ENCODE results near the gene APBA1. TPM values are rescaled to one million over a fixed set of nuclear protein-coding genes. Genes with fewer than 3 reads are reported as not detected.

The APBA1 gene
- total RNA-seq, 1 experiment from 2014 or later: 1.8 TPM

- Histone ChIP-seq H4K91ac (ENCODE audit: insufficient read length, low read depth, low read length) (no peak overlapping the region), H3K4me1 (ENCODE audit: insufficient read depth, low read length) (no peaks in the 10 kb centered on the region; the same call in 1 of the 2 replicates), H3K14ac (ENCODE audit: insufficient read depth, low read length) (no peak overlapping the region), H3K9ac (ENCODE audit: extremely low read depth, insufficient read length, low read length) (no peak overlapping the region), H3K27me3 (ENCODE audit: insufficient read depth, low read length) (peaks cover 30% of the 10 kb centered on the region), H2AFZ (ENCODE audit: low read length) (no peak overlapping the region), H4K8ac (replicated peaks; ENCODE audit: insufficient read length, low read depth, low read length) (no peak overlapping the region), H3K9me3 (ENCODE audit: control insufficient read depth, low read depth, low read length) (no peaks in the 10 kb centered on the region), H4K20me1 (ENCODE audit: control insufficient read depth, insufficient read depth, insufficient read length) (no peaks in the 10 kb centered on the region), H3K79me2 (ENCODE audit: insufficient read depth, low read length) (no peaks in the 10 kb centered on the region), H3K4ac (ENCODE audit: low read depth, low read length) (no peak overlapping the region), H2BK15ac (ENCODE audit: low read depth, low read length) (no peak overlapping the region), H3K23ac (ENCODE audit: insufficient read length, low read depth, low read length) (no peak overlapping the region), H2BK12ac (ENCODE audit: insufficient read length, low read depth, low read length) (no peak overlapping the region), H2AK5ac (ENCODE audit: insufficient read length, low read length) (no peak overlapping the region), H3K23me2 (ENCODE audit: insufficient read length, low read depth, low read length, poor library complexity, severe bottlenecking) (no peaks in the 10 kb centered on the region), H3K18ac (ENCODE audit: insufficient read length, low read depth, low read length) (no peak overlapping the region), H2BK120ac (ENCODE audit: low read depth, low read length, poor library complexity, severe bottlenecking) (no peak overlapping the region), H3K79me1 (ENCODE audit: insufficient read depth, low read depth, low read length, poor library complexity, severe bottlenecking) (no peaks in the 10 kb centered on the region), H3K27ac (ENCODE audit: insufficient read length, low read depth, low read length) (no peak overlapping the region), H3K4me2 (ENCODE audit: insufficient read depth, insufficient read length, low read length) (no peak overlapping the region), H4K5ac (ENCODE audit: insufficient read length, low read depth, low read length) (no peak overlapping the region), H3K56ac (ENCODE audit: insufficient read length, low read depth, low read length) (no peak overlapping the region), H2BK20ac (ENCODE audit: low read depth, low read length, poor library complexity, severe bottlenecking) (no peak overlapping the region), H2BK5ac (ENCODE audit: insufficient read length, low read length) (no peak overlapping the region), H3T11ph (ENCODE audit: low read length) (no peak overlapping the region)
- peaks cover 76% of the 10 kb centered on the region for H3K27me3 Mint-ChIP-seq (ENCODE audit: low read depth)
- no peak for TF ChIP-seq CTCF (conservative IDR thresholded peaks at IDR 0.05)
- no peaks in the 10 kb centered on the region; a peak in 1 of 5 replicates for H3K9me3 Mint-ChIP-seq
- H3K4me1 Mint-ChIP-seq: peaks cover 7 to 9% of the 10 kb centered on the region in 2 experiments
- no peak overlapping the region for H3K27ac Mint-ChIP-seq
- no peak overlapping the region for H3K4me3 Mint-ChIP-seq
- no peaks in the 10 kb centered on the region; a peak in 1 of 7 replicates for H3K36me3 Mint-ChIP-seq (ENCODE audit: insufficient read depth in 1 of 3, low read depth in 3 of 3)
- DNase-seq: no peak
- WGBS (ENCODE audit: extremely low coverage, insufficient read length, low lambda C conversion rate): no CpG with 5 or more reads among the region's 5 CpGs
These were observed 90.2 kb downstream of the APBA1 start for GRCh38 chr9:69582018-69582417.

Measured in H9 (cell line).